NCI-H510A (cell line): Measurements from ENCODE around the gene EDAR.

Experiments
- DNase-seq: peaks from one replicate; lab custom pipeline; 2025; lab: John Stamatoyannopoulos, UW

Gene EDAR

DNA sequence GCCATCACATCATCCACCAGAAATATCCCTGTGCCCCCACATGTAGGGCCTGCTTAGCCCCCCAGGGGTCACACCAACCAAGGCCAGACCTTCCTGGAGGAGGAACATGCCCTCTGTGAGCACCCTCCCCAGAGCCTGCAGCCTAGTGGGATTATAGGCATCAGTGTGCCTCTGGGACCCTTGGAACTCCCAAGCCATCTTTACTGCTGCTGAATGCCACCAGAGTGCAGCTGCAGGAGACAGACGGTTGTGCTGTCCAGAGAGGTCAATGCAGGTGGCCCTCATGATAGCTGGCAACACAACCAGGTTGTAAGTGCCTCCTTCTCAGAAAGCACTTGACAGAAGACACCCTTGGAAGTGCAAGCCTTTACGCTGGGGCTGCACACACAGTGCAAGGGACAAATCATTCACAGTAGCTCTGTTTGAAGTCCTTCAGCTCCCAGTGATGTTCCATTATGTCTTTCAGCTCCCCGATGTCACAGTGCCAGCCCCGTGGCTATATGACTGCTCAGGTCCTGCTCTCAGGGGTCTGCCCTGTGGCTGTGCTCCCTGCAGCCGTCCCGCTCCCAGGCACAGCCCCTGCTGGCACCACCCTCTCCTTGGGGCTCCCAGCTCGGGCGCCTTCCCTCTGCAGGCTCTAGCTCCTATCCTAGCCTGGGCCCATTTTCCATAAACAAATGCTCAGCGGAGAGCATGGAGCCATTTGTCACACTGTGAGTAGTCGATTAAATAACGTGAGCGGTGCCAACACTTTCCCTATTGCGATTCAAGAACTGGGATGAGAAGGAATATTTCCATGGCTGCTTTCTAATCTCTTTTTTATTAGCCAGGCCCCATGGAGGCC, 65.1 kb downstream of the EDAR start:
- DNase-seq: no peak

DNA sequence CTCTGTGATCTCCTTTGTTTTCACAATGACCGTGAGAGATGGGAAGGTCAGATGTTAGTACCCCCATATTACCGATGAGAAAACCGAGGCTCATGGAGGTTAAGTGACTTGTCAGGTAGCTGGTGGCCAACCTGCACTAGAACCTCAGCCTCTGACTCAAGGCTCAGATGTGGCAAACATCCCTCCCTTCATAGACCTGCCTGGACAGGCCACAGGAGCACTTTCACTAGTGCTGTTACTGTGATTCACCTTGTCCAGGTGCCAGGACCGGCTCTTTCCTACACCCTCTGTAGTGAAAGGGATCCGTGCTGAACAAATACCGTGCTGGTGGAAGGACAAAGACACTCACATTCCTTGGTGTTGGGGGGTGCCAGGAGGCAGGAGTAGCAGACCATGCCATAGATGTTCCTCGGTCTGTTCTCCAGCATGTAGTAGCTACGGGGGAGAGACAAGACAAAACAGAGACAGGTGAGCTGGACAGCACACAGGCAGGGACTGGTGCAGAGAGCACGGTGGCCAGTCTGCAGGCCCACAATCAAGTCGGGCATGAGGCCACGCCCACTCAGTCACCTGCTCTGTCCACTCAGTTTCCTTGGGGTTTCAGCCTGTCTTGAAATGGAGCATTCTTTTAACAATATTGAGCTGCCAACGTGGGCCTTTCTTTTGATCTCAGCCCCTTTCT, 65.9 kb downstream of the EDAR start:
- DNase-seq: no peak

- DNase-seq: no peak
These were observed 66.7 kb downstream of the EDAR start for GRCh38 chr2:108922141-108922915.

DNA sequence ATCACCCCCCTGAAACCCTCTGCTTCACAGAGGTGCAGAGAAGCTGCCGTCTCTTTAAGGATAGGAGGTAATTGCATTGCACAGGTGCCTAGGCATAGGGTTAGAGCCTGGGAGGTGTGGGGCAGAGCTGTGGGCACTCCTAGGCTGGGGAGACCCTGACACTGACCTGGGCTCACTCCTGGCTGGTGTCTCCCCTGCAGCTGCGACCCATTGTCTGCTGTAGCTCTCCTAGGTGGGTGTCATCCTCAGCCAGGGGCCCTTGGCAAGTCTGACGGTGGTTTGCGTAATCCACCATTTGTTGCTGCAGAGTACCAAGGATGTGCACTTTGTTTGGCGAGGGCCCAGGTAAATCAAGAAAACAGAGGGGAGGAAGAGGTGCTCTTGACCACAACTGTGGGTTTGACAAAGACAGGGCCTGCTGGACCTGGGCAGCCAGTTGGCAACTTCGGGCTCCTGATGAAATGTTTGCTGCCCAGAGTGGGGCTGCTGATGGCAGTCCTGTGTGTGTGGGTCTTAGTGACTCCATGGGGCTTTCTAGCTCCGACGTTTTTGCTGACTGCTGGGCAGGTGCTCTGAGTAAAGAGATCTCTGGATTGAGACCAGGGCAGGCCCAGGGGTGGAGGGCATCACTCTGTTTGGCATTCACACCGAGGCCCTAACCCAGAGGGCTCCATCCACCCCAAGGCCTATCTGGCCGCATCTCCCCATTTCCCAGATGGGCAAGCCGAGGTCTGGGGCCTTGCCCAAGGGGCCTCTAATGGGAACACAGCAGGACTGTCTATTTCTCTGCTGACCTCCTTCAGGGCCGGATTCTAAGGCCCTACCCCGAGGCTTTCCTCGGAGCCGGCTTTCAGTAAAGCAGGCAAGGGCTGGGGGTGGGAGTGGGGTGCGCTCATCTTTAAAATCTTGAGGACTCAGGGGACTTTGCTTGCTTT, 67.7 kb downstream of the EDAR start:
- DNase-seq: no peak

GRCh38 chr2:108920686-108921085, 68.3 kb downstream of the EDAR start:
- no peak for DNase-seq

- no peak for DNase-seq
These were observed 69.2 kb downstream of the EDAR start for GRCh38 chr2:108919571-108920373.

GRCh38 chr2:108918941-108919341, 70.1 kb downstream of the EDAR start:
- DNase-seq: no peak

GRCh38 chr2:108918156-108918874, 70.7 kb downstream of the EDAR start:
- DNase-seq: no peak

- no peak for DNase-seq
These were observed 71.5 kb downstream of the EDAR start for GRCh38 chr2:108917526-108917925.

DNA sequence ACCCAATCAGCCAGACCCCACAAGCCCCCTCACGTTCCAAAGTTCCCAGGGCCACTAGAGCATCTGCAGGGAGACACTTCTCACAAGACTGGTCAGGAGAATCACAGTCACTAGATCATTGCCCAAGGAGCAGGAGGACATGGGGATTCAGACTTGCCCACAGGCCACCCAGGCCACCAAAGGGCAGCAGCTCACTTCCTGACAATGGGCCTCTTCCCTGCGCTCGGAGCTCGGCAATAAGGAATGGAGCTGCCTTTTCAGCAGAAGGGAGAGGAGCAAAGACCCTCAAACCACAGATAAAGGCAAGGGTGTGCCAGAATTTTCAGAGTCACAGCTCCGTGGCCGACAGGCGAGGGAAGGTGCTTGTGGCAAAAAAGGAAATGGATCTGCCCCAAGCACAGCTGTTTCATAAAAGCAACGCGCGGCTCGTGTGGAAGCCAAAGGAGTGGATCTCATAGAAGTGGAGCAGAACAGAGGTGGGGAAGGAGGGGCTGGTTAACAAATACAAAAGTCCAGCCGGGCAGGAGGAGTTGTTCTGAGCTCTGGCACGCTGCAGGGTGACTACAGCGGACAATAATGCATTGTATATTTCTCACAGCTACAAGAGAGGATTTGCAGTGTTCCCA, 72.1 kb downstream of the EDAR start:
- no peak for DNase-seq

GRCh38 chr2:108916122-108916795, 72.8 kb downstream of the EDAR start:
- DNase-seq: no peak

- no peak for DNase-seq
These were observed 76.5 kb downstream of the EDAR start for GRCh38 chr2:108912629-108912902.

DNA sequence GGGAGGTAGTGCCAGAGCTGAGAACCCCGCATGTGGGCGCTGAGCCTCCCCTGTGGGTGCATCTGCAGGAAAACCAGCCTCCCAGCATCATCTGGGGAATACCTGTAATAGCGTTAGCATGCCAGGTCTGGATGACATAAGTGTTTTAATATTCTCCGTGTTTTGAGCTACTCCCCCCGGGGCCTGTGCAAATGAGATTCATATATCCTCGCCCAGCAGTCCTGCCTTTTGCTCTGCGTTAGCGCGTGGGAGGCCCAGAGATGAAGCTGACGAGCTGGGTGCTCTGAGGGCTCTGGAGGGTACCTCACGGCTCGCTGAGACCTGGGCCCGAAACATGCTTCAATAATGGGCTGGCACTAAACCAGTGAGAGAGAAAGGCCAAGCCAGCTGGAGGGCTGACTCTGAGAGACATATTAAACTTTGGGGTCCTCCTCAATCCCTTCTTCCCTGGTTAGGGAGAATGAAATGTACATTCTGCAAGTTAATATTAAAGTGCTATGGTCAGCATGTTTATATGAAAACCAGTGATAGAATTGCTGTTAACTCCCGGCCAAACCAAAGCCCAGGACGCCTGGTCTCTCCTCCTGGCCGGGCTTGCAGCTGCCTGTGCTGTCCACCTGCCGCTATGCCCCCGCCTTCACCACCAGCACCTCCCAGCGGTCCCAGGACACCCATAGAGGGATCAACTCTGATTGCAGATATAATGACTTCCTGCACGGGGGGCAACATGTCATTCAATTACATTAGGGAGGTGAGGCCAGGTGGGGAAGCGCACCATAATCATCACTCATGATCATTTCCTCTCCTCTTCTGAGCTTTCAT, 77.0 kb downstream of the EDAR start:
- no peak for DNase-seq

DNA sequence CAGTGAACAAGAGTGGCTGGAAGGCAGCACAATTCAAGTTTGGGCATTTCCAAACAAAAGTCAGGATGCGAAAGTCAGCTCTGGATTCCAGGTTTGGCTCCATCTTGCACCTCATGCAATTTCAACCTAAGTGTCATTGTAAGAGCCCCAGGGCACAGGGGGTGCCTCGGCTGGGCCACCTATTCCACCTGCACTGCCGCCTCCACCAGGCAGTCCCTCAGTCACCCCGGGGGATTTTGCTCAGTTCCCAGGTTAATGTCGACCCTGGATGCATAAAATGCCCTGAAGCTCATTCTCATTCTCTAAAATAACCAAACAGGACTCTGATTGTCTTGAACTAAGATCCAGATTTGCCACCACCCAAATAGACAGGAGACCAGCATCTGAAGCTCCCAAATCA, 77.6 kb downstream of the EDAR start:
- DNase-seq: no peak

DNA sequence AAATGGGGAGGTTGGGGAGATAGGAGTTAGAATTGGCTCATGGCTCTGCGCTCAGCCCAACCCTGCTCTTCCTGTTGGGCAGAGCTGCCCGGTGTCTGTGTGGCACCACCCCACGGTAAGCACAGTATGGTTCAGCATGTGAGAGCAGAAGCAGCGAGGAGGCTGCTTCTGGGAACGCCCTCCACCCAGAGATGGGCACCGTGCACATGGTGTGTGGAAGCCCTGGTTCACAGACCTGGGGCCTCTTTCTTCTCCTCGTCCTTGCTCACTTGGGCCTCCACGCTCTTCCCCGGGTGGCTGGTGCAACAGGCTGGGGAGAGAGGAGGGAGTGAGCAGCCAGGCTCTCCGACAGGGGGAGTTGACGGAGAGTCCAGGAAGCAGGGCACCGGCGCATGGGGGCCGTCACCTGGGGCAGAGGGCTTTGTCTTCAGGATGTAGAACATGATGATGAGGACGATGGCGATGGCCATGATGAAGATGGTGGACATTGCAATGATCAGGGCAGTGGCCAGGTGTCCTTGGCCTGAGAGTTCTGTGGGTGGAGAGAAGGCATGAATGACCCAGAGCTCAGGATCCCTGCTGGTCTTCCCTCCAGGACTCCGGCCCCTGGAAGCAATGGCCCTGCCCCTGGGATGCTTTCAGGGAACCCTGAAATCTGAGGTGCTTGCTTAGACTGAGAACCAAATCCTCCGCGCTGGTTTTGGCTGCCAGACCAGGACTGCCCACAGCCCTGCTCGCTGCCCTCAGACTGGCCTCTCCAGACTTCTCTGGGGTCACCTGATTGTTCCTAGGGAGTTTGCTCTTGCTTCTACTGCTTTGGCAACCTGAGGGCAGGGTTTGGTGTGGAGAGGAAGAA, 78.3 kb downstream of the EDAR start:
- DNase-seq: no peak

GRCh38 chr2:108910011-108910431, 79.0 kb downstream of the EDAR start:
- DNase-seq: no peak

- DNase-seq: no peak
These were observed 79.7 kb downstream of the EDAR start for GRCh38 chr2:108909275-108909823.
